ENCODE data around the gene PDE7B. TPM values are rescaled to one million over a fixed set of nuclear protein-coding genes. Genes with fewer than 3 reads are reported as not detected.

Gene PDE7B
- total RNA-seq, 1 donor from 2014 or later: 0.05 TPM

DNA sequence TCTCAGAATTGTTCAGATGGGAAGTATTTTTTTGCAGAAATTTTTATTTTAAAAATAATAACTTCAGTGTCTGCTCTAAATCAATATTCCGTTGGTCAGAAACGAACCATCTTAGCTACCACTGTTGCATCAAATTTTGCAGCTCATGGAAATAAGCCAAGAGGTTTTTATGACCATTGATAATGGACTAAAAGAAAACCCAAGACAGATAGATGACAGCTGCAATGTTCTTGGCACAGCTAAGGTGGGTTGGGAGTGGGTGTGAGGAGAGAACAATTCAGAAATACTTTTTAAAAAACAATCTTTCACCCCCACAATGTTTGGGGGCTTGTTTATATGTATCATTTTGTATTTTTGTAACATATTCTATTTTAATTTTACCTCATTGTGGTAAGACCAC lies 121.1 kb downstream of the PDE7B start:
- H3K4me3 Mint-ChIP-seq (ENCODE audit: unreplicated experiment): no peak overlapping the region
- H3K9me3 Mint-ChIP-seq (ENCODE audit: low read depth): peaks cover 6% of the 10 kb centered on the region
- H3K27ac Mint-ChIP-seq (ENCODE audit: unreplicated experiment): no peak overlapping the region
- H3K27me3 Mint-ChIP-seq (ENCODE audit: low read depth): no peaks in the 10 kb centered on the region
- TF ChIP-seq, protein P1, sequence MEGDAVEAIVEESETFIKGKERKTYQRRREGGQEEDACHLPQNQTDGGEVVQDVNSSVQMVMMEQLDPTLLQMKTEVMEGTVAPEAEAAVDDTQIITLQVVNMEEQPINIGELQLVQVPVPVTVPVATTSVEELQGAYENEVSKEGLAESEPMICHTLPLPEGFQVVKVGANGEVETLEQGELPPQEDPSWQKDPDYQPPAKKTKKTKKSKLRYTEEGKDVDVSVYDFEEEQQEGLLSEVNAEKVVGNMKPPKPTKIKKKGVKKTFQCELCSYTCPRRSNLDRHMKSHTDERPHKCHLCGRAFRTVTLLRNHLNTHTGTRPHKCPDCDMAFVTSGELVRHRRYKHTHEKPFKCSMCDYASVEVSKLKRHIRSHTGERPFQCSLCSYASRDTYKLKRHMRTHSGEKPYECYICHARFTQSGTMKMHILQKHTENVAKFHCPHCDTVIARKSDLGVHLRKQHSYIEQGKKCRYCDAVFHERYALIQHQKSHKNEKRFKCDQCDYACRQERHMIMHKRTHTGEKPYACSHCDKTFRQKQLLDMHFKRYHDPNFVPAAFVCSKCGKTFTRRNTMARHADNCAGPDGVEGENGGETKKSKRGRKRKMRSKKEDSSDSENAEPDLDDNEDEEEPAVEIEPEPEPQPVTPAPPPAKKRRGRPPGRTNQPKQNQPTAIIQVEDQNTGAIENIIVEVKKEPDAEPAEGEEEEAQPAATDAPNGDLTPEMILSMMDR (IDR thresholded peaks at IDR 0.05): no peak
- H3K4me1 Mint-ChIP-seq (ENCODE audit: low read depth): no peaks in the 10 kb centered on the region
- no peaks in the 10 kb centered on the region for H3K36me3 Mint-ChIP-seq (ENCODE audit: low read depth)
- no peak for DNase-seq (ENCODE audit: low spot score)

DNA sequence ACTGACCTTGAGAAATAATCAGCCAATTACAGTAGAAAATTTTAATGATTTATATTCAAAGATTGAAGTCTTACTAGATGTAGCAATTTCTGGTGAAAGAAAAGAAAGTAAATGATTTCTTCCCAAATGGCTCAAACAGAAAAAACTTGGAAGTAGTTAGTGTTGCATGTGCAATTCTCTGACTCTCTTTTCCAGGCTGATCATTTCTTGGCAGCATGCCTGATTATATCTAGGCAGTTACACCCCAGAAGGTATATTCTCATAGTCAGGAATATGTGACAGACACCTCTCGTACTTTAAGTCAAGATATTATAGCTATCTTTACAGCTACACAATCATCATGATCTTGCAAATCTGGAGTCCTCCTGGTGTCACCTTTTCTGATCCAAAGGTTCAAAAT lies 122.9 kb downstream of the PDE7B start:
- no peak overlapping the region for H3K27ac Mint-ChIP-seq (ENCODE audit: unreplicated experiment)
- H3K4me3 Mint-ChIP-seq (ENCODE audit: unreplicated experiment): no peak overlapping the region
- H3K27me3 Mint-ChIP-seq (ENCODE audit: low read depth): no peaks in the 10 kb centered on the region
- H3K4me1 Mint-ChIP-seq (ENCODE audit: low read depth): no peaks in the 10 kb centered on the region
- no peak for DNase-seq (ENCODE audit: low spot score)
- H3K9me3 Mint-ChIP-seq (ENCODE audit: low read depth): peaks cover 8% of the 10 kb centered on the region
- TF ChIP-seq, protein P1 (IDR thresholded peaks at IDR 0.05): no peak
- no peaks in the 10 kb centered on the region for H3K36me3 Mint-ChIP-seq (ENCODE audit: low read depth)

- H3K4me1 Mint-ChIP-seq (ENCODE audit: low read depth): no peaks in the 10 kb centered on the region
- TF ChIP-seq, protein P1 (IDR thresholded peaks at IDR 0.05): no peak
These were observed 125.1 kb downstream of the PDE7B start for GRCh38 chr6:135976585-135976984.

DNA sequence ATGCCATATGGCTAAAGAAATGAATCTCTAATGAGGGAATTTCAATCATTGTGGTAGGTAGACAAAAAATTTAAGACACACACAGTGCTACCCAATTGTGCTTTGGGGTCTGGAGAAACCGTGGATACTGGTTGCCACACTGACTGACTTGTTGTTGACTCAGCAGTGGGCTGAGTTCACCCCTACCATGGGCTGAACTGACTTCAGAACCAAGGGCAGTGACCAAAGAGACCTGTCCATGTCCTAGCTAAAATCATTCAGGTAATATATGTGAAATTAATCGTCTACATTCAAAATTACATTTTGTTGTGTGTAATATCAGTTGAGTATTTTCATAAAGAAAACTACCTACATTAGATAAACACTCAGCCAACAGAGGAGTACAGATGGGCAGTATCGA lies 131.6 kb downstream of the PDE7B start:
- no peaks in the 10 kb centered on the region for H3K27me3 Mint-ChIP-seq (ENCODE audit: low read depth)
- no peak overlapping the region for H3K4me3 Mint-ChIP-seq (ENCODE audit: unreplicated experiment)
- no peak for DNase-seq (ENCODE audit: low spot score)
- peaks cover 15% of the 10 kb centered on the region for H3K4me1 Mint-ChIP-seq (ENCODE audit: low read depth)
- no peaks in the 10 kb centered on the region for H3K36me3 Mint-ChIP-seq (ENCODE audit: low read depth)
- no peak overlapping the region for H3K27ac Mint-ChIP-seq (ENCODE audit: unreplicated experiment)
- H3K9me3 Mint-ChIP-seq (ENCODE audit: low read depth): peaks cover 5% of the 10 kb centered on the region
- TF ChIP-seq, protein P1 (IDR thresholded peaks at IDR 0.05): no peak

More at GRCh38 chr6:135976585-135976984, 125.1 kb downstream of the PDE7B start:
- DNase-seq (ENCODE audit: low spot score): no peak
- Mint-ChIP-seq H3K27me3 (ENCODE audit: low read depth) (no peaks in the 10 kb centered on the region), H3K4me3 (ENCODE audit: unreplicated experiment) (no peak overlapping the region), H3K9me3 (ENCODE audit: low read depth) (peaks cover 9% of the 10 kb centered on the region), H3K36me3 (ENCODE audit: low read depth) (no peaks in the 10 kb centered on the region), H3K27ac (ENCODE audit: unreplicated experiment) (no peak overlapping the region)

DNA sequence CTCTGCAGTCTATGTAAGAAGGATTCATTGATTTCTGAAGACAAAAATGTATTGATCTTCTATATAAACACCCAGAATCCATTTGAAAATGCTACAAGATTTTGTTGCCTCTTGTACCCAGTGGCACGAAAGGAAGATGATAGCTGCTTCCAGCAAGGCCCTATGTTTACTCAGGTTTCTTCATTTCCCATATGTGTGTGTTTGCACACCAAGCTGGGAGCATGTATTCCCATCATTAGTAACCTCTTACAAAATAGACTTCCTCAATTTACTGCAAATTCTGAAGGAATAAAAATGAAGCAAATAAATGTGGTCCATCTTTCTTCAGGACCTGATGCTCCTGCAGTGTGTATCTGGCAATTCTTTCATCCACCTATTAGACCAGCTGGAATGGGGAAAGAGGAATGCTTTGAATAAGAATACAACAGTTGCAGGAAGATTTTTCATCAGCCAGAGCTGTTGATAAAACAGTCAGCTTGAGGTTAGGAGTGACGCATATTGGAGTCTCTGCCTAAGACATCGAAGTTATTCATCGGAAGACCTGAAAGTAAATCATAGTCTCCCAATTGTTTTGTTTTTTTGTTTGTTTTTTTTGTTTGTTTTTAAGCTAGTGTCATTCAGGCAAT lies 132.3 kb downstream of the PDE7B start:
- Mint-ChIP-seq H3K27me3 (ENCODE audit: low read depth) (no peaks in the 10 kb centered on the region), H3K27ac (ENCODE audit: unreplicated experiment) (no peak overlapping the region), H3K4me1 (ENCODE audit: low read depth) (peaks cover 15% of the 10 kb centered on the region), H3K36me3 (ENCODE audit: low read depth) (no peaks in the 10 kb centered on the region), H3K9me3 (ENCODE audit: low read depth) (peaks cover 5% of the 10 kb centered on the region), H3K4me3 (ENCODE audit: unreplicated experiment) (no peak overlapping the region)
- TF ChIP-seq, protein P1 (IDR thresholded peaks at IDR 0.05): no peak
- DNase-seq (ENCODE audit: low spot score): no peak
